Measurements from ENCODE around the gene TAB2.
A peak's percentile ranks its signal among the peaks of the same experiment; 100 is the strongest.
"Not testable (repeated sequence)": the region's sequence is repeated elsewhere in the genome, so short reads cannot be mapped to it uniquely, and the experiment has no call there.

Gene TAB2

DNA sequence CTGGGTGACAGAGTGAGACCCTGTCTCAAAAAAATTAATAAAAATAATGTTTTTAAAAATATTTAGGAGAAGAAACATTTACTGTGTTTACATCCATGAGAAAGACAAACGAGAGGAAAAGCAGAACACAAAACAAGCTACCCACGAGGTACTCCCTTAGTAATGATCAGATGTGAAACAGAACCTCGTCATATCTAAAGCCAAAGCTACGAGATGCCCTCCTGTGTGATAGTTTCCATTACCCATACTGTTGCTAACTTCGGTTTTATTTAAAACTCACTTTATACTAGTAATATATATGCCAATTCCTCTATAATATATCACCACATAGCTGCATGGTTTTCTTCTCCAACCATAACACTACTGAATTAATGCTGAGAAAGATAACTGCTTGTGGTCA, 103.6 kb downstream of the TAB2 start:
- no peak for DNase-seq

- no peak for DNase-seq
Measured at GRCh38 chr6:149422581-149422980, 105.1 kb downstream of the TAB2 start.

GRCh38 chr6:149423964-149424440, 106.5 kb downstream of the TAB2 start:
- no peak for DNase-seq

DNA sequence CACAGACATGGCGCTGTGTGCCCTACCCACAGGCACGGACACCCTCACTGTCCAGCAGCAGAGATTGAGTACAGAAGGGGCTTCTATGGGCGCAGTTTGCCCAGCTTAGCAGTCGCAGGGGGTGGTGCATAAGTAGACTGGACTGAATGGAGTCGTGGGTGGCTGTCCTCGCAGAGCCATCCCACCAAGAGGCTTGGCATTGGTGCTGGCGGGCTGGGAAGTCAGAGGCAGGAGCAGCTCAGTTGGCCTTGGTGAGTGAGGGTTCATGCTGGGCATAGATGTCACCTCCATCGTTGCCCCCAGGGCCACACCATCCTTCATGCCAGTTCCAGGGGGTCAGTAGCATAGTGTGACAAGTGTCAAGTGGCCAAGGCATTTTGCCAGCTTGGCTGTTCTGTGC, 107.7 kb downstream of the TAB2 start:
- DNase-seq = no peak

DNA sequence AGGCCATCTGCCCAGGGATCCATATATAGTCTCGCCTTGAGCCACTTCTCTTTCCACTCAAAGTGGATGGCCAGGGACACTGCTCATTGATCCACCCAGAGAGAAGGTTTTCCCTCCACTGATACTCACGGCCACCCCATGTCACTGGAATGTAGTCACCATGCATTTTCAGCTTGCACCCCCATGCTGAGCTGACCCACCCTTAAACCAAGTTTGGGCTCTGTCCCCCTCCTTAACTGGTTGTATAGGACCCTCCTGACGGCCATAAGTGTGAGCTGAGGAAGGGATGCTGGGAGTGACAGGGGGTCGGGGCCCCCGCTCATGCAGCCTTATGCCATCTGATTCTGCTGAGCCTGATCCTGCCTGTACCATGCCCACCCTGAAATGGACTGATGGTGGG, 108.2 kb downstream of the TAB2 start:
- no peak for DNase-seq

DNA sequence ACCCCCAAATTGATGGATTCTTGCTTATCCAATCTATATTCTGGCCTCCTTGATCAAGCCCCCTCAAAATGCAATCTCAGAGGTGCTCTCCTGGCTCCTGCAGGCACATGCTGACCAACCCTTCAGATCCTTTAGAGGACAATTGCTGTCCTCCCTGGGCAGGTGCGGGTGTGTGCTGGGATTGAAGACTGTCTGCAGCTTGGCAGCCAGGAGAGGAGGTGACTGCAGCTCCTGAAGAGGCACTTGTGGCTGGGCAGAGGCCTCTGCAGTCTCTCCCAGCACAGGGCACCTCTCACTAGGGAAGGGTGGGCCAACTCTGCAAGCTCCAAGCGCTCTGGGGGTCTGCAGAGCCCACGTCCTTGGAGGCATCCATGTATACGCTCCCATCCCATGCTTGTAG, 111.1 kb downstream of the TAB2 start:
- DNase-seq = no peak

- no peak for DNase-seq
Measured at GRCh38 chr6:149429427-149430360, 112.2 kb downstream of the TAB2 start.

DNA sequence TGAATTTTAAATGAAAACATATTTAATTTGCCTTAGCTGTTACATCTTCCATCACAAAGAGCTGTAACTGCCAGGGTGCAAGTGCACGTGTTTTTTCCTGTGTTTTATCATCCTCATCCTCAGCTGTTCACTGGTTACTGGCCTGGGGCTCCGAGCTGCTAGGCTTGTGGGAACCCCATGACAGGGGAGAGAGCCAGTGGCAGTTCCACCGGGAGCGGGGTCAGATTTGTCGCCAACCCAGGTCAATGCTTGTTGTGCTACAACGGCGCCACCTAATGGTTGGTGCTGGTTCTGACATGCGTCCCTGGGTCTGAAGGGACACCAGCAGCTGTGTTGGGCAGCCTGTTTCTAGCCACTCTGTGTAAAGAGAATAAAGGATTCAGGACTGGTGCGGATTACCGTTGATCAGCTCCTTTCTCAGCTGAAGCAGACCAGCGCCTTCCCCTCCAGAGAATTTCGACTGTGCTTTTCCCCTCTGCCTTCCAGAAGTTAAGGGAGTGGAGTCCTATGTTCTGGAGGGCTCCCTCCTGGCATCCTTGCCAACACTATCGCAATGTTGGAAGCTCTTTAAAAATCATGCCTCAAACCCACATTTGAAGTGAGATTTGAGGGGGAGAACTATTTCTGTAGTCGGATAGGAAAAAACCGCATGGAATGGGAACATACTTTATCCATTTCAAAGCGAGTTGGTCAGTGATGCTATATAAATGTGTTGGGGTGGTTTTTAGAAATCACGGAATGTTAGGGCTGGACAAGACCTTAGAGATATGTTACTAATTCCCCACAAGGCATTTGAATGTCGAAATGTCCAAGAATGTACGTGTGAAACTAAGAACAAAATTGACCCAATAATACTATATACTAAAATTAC, 114.6 kb downstream of the TAB2 start:
- DNase-seq = peak; percentile 87

GRCh38 chr6:149433405-149433804, 115.9 kb downstream of the TAB2 start:
- no peak for DNase-seq

- no peak for DNase-seq
Measured at GRCh38 chr6:149433881-149434280, 116.4 kb downstream of the TAB2 start.

DNA sequence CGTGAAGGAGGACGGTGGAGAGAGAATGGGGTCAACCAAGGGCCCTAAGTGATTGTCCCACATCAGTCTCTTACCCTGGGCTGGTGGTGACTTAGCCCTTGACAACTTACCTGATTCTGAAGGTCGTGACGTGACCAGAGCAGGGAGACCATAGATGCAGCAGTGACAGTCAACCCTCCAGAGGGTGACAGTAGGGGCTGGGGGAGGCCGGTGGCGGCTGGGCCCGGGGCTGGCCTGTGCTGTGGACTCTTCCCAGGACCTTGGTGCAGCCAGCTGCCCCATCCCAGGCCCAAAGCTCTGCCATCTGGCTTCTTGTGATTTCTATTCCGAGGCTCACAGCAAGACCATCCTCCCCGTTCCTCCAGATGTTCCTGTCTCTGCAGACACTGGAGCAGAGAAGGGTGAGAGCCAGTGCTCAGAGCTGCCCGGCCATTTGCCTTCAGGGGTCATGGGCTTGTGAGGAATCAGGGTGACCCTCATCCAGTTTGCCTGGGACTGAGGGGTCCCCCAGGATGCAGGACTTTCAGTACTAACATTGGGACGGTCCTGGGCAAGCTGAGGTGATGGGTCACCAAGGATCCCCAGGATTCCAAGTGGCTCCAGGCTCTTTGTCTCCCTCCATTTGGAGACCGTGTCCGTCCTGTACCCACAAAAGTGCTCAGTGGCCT, 118.5 kb downstream of the TAB2 start:
- no peak for DNase-seq

DNA sequence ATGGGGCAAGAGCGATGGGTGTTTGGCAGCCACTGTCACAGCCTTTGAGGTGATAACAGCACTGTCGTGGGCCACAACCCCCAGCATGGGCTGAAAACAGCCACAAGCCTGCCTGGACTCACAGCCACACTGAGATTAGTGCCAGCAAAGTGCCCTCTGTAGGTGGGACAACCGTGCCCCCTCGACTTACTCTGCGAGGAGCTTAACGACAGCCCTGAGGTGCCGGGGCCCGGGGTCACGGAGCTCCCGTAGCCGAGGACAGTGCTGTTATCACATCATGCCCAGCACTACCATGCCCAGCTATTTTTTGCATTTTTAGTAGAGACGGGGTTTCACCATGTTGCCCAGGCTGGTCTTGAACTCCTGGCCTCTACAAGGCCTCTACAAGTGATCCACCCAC, 119.1 kb downstream of the TAB2 start:
- DNase-seq = no peak

- DNase-seq = no peak
Measured at GRCh38 chr6:149437212-149437611, 119.7 kb downstream of the TAB2 start.

DNA sequence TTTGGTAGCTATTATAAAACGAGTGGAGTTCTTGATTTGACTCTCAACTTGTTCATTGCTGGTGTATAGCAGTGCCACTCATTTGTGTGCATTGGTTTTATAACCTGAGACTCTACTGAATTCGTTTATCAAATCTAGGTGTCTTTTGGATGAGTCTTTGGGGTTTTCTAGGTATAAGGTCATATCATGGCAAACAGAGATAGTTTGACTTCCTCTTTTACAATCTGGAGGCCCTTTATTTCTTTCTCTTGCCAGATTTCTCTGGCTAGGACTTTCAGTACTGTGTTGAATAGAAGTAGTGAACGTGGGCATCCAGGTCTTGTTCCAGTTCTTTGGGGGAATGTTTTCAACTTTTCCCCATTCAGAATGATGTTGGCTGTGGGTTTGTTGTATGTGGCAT, 121.3 kb downstream of the TAB2 start:
- no peak for DNase-seq

DNA sequence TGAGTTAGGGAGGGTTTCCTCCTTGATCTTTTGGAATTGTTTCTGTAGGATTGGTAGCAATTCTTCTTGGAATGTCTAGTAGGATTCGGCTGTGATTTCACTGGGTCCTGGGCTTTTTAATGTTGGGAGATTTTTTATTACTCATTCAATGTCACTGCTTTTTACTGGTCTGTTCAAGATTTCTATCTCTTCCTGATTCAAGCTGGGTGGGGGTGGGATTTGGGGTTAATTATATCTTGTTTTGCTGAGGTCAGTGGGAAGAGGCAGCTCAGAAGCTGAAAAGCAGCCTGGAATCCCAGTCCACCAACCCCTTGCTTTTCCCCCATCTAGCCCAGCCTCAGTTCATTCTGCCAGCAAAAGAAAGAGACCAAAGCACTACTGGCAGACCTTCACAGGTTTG, 122.1 kb downstream of the TAB2 start:
- no peak for DNase-seq

DNA sequence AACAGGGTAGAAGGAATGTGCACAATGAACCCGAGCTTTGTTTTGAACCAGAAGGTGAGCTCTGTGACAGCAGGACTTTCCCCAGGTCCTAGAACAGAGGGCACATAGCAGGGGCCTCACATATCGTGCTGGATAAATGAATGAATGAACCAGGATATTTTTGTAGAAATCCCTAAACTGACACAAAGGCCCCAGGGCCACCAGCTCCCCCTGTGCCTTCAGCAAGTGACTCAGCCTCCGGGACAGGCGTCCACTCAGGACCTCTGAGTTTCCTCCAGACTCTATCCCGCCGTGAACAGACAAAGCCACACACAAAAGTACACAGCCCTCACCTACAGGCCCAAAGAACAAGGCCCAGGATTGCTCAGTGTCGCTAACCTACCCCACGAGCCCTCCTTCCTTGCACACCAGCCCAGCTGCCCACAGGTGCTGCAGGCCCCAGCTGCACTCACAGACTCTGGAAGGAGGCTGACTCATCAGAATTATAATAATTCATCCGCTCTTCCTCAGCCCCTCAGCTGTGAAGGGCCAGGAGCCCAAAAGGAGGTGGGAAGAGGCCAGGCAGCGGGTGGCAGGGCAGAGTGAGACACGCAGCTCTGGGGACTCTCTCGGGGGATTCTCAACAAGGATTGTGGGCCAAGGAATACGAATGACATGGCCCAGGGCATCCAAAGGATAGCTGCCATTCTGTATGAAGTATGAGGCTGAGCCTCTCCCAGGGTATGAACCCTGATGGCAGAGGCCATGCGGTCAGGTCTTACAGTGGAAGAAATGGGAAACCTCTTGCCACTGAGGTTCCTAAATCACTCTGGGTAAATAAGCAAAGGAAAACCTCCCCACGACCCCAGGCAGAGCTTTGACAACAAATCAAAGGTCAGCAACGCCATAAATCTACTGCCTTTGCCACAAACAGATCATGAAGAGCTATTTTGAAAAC, 123.5 kb downstream of the TAB2 start:
- DNase-seq = no peak

DNA sequence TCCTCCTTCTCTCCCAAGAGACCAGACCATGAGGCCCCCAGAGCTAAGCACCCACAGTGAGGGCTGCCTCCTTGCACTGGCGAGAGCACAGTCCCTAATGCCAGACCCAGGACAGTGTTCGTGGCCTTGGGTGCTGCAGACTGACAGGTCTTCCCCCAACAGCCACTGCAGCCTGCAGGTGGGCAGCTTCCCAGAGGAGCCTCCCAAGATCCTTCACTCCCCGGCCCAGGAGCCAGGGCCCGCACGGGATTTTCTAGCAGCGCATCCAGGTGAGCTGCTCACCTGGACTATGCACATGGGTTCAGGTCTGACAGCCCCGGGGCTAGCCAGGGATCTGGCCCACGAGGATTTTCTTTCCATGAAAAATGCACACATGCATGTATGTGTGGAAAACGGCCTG, 124.2 kb downstream of the TAB2 start:
- DNase-seq = no peak

DNA sequence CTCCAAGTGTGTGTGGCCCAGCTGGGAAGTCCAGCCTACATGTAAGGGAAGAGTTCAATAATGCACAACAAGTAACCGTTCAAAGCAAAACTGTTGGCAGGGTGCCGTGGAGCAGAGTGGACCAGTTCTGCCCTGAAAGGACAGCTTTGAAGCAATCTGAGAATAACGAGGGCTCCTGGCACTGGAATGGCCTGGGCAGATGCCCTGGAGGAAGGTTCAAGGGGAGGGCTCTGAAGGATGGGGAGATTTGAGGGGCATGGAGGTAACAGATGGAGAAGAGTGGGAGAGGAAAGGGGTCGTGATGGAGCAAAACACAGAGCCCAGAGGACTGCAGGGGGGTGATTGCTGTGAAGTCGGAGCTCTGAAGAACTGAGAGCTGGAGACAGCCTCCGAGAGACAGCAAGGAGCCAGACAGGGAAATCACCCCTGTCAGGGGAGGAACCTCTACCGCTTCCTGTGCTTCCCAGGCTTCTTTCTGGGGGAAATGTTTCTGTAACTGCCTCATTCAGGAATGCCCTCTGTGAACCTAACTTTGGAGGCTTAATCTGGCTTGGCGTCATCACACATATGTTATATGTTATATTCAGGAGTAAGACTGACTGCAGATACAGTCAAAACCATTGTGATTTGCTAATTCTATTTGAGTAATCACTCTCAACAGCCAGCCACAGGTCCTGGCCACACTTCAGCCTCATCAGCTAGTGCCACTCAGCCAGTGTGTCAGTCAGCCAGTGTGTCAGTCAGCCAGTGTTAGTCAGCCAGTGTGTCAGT, 126.1 kb downstream of the TAB2 start:
- no peak for DNase-seq

GRCh38 chr6:149444360-149445094, 127.0 kb downstream of the TAB2 start:
- DNase-seq = not testable (repeated sequence)

GRCh38 chr6:149445095-149445466, 127.6 kb downstream of the TAB2 start:
- DNase-seq = no peak

All from effector CD4-positive, alpha-beta T cell (primary cell).